ENCODE measurements around the gene TM9SF4.

Gene TM9SF4

DNA sequence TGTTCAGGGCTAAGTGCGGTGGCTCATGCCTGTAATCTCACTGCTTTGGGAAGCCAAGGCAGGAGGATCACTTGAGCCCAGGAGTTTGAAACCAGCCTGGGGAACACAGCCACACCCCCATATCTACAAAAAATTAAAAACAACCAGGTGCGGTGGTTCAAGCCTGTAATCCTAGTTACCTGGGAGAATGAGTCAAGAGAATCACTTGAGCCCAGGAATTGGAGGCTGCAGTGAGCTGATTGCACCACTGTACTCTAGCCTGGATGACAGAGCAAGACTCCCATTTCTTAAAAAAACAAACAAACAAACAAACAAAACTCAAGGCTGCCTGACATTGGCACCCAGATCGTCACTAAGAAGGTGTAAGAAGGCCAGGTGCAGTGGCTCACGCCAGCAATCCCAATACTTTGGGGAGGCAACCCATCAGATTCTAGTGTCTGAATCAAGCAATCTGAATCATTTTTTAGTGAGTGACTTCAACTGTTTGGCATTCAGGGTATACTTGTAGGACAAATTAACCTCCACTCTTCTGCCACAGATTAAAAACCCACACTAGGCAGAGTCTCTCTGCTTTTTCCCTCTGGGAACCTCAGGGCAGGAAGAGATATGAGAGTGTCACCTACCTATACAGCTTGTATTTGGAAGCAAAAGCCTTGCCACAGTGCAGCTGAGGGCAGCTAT lies 91.9 kb downstream of the TM9SF4 start (continued):
- TF ChIP-seq CREB5 (CRISPR knock-in tag; IDR thresholded peaks at IDR 0.05; ENCODE audit: low read depth) (no peak), ZNF565 (CRISPR knock-in tag; conservative IDR thresholded peaks at IDR 0.05; ENCODE audit: low read depth) (no peak), RARB (CRISPR knock-in tag; IDR thresholded peaks at IDR 0.05) (no peak), ESRRG (CRISPR knock-in tag; IDR thresholded peaks at IDR 0.05) (no peak), ZNF70 (CRISPR knock-in tag; IDR thresholded peaks at IDR 0.05) (no peak)
- TF ChIP-seq, protein P1, sequence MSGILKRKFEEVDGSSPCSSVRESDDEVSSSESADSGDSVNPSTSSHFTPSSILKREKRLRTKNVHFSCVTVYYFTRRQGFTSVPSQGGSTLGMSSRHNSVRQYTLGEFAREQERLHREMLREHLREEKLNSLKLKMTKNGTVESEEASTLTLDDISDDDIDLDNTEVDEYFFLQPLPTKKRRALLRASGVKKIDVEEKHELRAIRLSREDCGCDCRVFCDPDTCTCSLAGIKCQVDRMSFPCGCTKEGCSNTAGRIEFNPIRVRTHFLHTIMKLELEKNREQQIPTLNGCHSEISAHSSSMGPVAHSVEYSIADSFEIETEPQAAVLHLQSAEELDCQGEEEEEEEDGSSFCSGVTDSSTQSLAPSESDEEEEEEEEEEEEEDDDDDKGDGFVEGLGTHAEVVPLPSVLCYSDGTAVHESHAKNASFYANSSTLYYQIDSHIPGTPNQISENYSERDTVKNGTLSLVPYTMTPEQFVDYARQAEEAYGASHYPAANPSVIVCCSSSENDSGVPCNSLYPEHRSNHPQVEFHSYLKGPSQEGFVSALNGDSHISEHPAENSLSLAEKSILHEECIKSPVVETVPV (CRISPR knock-in tag; IDR thresholded peaks at IDR 0.05): no peak

GRCh38 chr20:32201977-32202363 lies 92.5 kb downstream of the TM9SF4 start:
- no peak for TF ChIP-seq ARNTL (CRISPR knock-in tag; IDR thresholded peaks at IDR 0.05; ENCODE audit: borderline replicate concordance, low read depth)
- ATAC-seq: no peak

DNA sequence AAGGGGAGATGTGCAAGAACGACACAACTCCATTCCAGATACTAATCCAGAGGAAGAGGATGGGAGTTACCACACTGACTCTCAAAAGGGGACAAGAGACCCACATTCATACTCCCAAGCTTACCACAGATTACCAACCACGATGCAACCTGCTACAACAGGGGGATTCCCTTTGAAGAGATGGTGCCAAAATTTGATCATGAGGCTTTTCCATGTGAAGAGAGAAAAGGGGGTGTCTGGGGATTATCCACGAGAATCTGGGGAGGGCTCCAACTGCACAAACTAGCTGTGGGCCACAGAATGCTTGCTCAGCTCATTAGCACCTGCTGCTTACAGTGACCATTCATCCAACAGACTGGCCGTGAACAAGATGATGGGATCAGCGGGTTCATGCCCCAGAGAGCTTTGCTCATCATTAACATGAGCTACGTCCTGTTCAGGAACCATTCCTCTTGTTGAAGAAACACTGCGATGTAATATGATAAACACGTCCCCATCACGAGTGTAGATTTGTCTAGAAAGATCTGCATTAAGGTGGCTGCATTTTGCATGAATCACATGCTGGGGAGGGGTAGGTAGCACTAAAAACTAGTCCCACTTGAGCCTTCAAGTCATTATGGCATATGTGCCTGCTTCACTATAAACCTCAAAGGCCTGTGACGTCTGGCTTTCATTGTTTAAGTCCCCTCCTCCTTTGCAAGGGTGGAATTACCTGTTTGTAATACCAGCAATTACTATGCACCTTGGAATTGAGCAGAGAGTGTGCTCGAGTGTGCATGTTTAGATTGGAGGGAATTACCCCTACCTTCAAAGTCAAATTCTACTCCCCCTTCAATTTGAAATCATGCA lies 94.1 kb downstream of the TM9SF4 start:
- ATAC-seq: no peak
- no peak for TF ChIP-seq OSR1 (CRISPR knock-in tag; IDR thresholded peaks at IDR 0.05)
- TF ChIP-seq ZFP3 (CRISPR knock-in tag; IDR thresholded peaks at IDR 0.05): no peak
- TF ChIP-seq, protein P1 (CRISPR knock-in tag; IDR thresholded peaks at IDR 0.05): no peak
- TF ChIP-seq, protein P2, sequence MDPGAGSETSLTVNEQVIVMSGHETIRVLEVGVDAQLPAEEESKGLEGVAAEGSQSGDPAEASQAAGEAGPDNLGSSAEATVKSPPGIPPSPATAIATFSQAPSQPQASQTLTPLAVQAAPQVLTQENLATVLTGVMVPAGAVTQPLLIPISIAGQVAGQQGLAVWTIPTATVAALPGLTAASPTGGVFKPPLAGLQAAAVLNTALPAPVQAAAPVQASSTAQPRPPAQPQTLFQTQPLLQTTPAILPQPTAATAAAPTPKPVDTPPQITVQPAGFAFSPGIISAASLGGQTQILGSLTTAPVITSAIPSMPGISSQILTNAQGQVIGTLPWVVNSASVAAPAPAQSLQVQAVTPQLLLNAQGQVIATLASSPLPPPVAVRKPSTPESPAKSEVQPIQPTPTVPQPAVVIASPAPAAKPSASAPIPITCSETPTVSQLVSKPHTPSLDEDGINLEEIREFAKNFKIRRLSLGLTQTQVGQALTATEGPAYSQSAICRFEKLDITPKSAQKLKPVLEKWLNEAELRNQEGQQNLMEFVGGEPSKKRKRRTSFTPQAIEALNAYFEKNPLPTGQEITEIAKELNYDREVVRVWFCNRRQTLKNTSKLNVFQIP (CRISPR knock-in tag; IDR thresholded peaks at IDR 0.05; ENCODE audit: borderline replicate concordance, low read depth): no peak
- TF ChIP-seq RARB (CRISPR knock-in tag; IDR thresholded peaks at IDR 0.05): no peak

GRCh38 chr20:32204205-32205109 lies 94.9 kb downstream of the TM9SF4 start:
- TF ChIP-seq, protein P2 (CRISPR knock-in tag; IDR thresholded peaks at IDR 0.05; ENCODE audit: borderline replicate concordance, low read depth): no peak
- TF ChIP-seq ZC3H10 (CRISPR knock-in tag; IDR thresholded peaks at IDR 0.05) (no peak), ZFP3 (CRISPR knock-in tag; IDR thresholded peaks at IDR 0.05) (no peak), TOX (CRISPR knock-in tag; IDR thresholded peaks at IDR 0.05; ENCODE audit: borderline replicate concordance) (no peak), SNAI2 (CRISPR knock-in tag; IDR thresholded peaks at IDR 0.05) (no peak), OSR1 (CRISPR knock-in tag; IDR thresholded peaks at IDR 0.05) (no peak), PPARA (CRISPR knock-in tag; IDR thresholded peaks at IDR 0.05; ENCODE audit: borderline replicate concordance) (no peak), TCF4 (CRISPR knock-in tag; IDR thresholded peaks at IDR 0.05; ENCODE audit: borderline replicate concordance) (no peak), ISL1 (CRISPR knock-in tag; IDR thresholded peaks at IDR 0.05) (no peak), BACH2 (CRISPR knock-in tag; IDR thresholded peaks at IDR 0.05; ENCODE audit: borderline replicate concordance) (no peak), GLIS3 (CRISPR knock-in tag; IDR thresholded peaks at IDR 0.05) (no peak)
- TF ChIP-seq, protein P3, sequence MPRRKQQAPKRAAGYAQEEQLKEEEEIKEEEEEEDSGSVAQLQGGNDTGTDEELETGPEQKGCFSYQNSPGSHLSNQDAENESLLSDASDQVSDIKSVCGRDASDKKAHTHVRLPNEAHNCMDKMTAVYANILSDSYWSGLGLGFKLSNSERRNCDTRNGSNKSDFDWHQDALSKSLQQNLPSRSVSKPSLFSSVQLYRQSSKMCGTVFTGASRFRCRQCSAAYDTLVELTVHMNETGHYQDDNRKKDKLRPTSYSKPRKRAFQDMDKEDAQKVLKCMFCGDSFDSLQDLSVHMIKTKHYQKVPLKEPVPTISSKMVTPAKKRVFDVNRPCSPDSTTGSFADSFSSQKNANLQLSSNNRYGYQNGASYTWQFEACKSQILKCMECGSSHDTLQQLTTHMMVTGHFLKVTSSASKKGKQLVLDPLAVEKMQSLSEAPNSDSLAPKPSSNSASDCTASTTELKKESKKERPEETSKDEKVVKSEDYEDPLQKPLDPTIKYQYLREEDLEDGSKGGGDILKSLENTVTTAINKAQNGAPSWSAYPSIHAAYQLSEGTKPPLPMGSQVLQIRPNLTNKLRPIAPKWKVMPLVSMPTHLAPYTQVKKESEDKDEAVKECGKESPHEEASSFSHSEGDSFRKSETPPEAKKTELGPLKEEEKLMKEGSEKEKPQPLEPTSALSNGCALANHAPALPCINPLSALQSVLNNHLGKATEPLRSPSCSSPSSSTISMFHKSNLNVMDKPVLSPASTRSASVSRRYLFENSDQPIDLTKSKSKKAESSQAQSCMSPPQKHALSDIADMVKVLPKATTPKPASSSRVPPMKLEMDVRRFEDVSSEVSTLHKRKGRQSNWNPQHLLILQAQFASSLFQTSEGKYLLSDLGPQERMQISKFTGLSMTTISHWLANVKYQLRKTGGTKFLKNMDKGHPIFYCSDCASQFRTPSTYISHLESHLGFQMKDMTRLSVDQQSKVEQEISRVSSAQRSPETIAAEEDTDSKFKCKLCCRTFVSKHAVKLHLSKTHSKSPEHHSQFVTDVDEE (CRISPR knock-in tag; IDR thresholded peaks at IDR 0.05): no peak
- TF ChIP-seq, protein P1 (CRISPR knock-in tag; IDR thresholded peaks at IDR 0.05): no peak

More at GRCh38 chr20:32204205-32205109, 94.9 kb downstream of the TM9SF4 start:
- no peak for ATAC-seq
